SK-N-MC (cell line): Measurements from ENCODE around the gene DLG5.

ENCODE experiments used
- DNase-seq: peaks from one replicate; pipeline ENCODE4 v3.0.0-alpha.2; 2011; ENCODE audit warnings: low read depth, low spot score
- H3K27ac ChIP-seq: fragments of 200-600 bp; sonication (generic); 2 replicates; pipeline ENCODE4 v1.5.1; 2016; ENCODE audit warnings: mixed run types
- H3K36me3 ChIP-seq: fragments of 200-600 bp; sonication (generic); 2 replicates; pipeline ENCODE4 v1.6.1; 2017; ENCODE audit warnings: antibody characterized with exemption, low read length, mixed read lengths; ENCODE audit not compliant: insufficient read depth
- H3K4me3 ChIP-seq: fragments of 200-600 bp; sonication (generic); 2 replicates; pipeline ENCODE4 v1.5.1; 2016
- H3K9ac ChIP-seq: fragments of 200-600 bp; sonication (generic); 2 replicates; pipeline ENCODE4 v1.8.0; 2017; ENCODE audit warnings: mixed run types, mixed read lengths; ENCODE audit not compliant: insufficient read length
- H3K9me3 ChIP-seq: fragments of 200-600 bp; sonication (generic); 2 replicates; pipeline ENCODE4 v1.6.1; 2017; ENCODE audit warnings: low read depth, mild to moderate bottlenecking, antibody characterized with exemption, low read length, moderate library complexity, mixed read lengths
- EZH2 ChIP-seq: fragments of 200-600 bp; sonication (generic); IDR thresholded peaks from one replicate; pipeline ENCODE4 v1.6.1; 2017; ENCODE audit warnings: antibody characterized with exemption
- FOXP2 ChIP-seq: optimal IDR thresholded peaks from 2 replicates; pipeline ENCODE3; 2011; ENCODE audit warnings: mild to moderate bottlenecking, moderate library complexity; ENCODE audit not compliant: insufficient read depth; ENCODE audit errors: extremely low read length, control extremely low read depth
- POLR2AphosphoS5 ChIP-seq: IDR thresholded peaks from 2 replicates; pipeline ENCODE4 v1.6.1; 2012; ENCODE audit warnings: mild to moderate bottlenecking, low read depth, low read length, borderline replicate concordance

The DLG5 gene

DNA sequence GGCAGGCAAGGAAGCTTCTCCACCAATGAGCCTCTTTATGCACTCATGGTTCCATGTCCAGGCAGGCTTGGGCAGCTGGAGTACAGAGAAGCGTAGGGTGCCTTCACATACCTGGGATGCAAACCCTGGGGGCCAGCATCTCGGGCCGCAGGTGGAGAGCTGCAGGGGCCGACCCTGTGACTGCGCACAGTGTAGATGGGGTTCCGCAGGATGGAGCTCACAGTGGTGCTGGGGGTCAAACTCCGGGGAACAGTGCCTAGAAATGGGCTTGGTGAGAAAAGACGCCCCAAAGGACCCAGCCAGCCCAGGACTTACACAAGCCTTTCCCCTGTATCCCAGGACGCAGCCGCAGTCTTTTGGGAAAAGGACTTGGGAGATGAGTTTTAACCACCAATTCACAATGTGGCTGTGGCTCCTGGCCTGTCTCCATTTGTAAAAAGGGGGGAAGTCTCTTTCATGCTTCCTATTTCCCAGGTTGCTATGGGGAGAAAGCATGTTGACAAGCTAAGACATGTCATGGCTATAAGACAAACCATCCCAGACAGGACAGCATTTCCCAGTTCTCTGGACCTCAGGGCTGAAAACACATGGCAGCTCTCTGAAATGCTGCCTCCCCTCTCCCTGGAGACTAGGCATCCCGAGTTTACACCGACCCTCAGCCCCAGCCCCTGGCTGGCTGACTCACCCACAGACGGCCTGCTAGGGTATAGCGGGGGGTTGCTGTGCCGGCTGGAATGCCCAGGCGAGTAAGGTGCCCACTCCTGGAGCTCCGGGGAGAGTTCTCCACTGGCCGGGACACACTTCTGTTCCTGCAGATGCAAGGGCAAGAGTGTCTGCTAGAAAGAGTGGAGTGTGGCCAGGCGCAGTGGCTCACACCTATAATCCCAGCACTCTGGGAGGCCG, 107.1 kb downstream of the DLG5 start:
- H3K4me3 ChIP-seq, result no peak overlapping the region
- no peak overlapping the region for H3K9ac ChIP-seq
- DNase-seq, result no peak
- no peak overlapping the region for H3K27ac ChIP-seq
- H3K36me3 ChIP-seq, result no peaks in the 10 kb centered on the region
- TF ChIP-seq FOXP2 (no peak), EZH2 (no peak), POLR2AphosphoS5 (no peak)
- H3K9me3 ChIP-seq, result no peaks in the 10 kb centered on the region

DNA sequence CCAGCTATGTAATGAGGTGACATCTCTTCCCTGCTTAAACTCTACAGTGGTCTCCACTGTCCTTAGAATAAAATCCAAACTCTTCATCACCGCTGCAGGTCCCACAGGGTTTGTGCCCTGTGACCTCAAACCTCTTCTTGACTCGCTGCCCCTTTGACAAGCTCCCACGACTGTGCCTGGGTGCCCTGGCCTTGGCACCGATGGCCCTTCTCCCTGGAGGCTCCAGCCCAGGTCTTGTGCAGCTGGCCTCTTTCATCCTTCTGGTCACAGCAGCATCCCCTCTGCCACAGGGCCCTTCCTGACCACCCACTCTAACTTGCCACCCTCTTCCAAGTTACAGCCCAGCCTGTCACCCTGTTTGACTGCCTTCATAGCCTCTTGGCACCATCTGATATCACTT, 108.2 kb downstream of the DLG5 start:
- TF ChIP-seq POLR2AphosphoS5 (no peak), EZH2 (no peak), FOXP2 (no peak)
- no peak overlapping the region for H3K4me3 ChIP-seq
- H3K9ac ChIP-seq, result no peak overlapping the region
- H3K36me3 ChIP-seq, result no peaks in the 10 kb centered on the region
- H3K27ac ChIP-seq, result no peak overlapping the region
- no peaks in the 10 kb centered on the region for H3K9me3 ChIP-seq
- no peak for DNase-seq

DNA sequence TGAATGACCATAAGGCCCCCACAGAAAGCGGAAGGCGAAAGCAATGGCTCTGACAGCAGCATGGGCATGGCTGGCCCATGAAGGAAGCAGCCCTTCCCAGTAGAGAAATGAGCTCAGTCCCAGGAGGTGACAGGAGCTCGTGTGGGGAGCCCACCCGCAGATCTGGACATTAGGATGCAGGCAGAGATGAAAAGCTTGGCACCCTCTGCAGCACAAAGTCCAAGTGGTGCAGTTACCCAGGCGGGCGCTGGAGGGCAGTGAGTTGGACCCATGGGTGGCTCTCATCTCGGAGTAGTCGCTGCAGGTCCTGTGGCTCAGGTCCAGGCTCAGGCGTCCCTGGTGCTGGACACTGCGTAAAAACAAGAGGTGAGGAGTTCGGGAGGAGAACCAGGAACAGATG, 109.0 kb downstream of the DLG5 start:
- no peak overlapping the region for H3K4me3 ChIP-seq
- DNase-seq, result no peak
- no peak overlapping the region for H3K27ac ChIP-seq
- no peak overlapping the region for H3K9ac ChIP-seq
- no peaks in the 10 kb centered on the region for H3K9me3 ChIP-seq
- no peak for TF ChIP-seq POLR2AphosphoS5
- TF ChIP-seq FOXP2, result no peak
- no peak for TF ChIP-seq EZH2
- no peaks in the 10 kb centered on the region for H3K36me3 ChIP-seq

DNA sequence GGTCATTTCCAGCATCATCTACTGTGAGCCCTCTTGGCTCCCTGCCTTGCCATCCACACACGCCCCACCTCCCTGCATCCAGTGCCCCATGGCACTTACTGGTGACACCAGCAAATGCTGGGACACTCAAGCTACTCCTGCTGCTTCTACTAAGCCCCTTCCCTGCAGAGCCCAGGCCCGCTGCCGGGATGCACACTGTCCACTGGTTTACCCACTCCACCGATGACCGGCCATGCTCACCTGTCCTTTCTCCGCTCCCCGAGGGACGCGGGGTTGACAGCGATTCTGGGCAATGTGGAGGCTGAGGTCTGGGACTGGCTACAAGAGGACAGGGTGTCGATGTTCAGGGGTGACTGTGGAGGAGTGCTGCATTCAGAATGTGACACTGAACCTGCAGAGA, 110.2 kb downstream of the DLG5 start:
- H3K36me3 ChIP-seq, result no peaks in the 10 kb centered on the region

DNA sequence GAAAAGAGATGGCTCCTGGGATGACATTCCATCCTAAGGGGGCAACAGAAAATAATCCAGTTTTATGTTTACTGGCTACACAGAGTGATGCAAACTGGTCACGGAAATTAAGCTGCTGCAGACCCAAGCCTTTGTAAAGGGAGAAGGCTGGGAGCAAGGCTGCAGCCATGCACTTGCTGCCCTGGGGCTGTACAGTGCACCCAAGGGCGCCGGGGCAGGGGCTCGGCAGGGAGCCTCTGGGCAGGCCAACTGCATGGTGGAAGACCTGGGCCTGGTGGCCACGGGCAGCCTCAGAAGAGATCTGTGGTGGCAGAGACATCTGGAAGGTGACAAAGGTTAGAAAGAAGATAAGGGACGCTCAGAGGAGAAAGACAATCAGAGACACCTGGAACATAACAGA, 113.8 kb downstream of the DLG5 start:
- DNase-seq, result no peak
- H3K27ac ChIP-seq, result no peak overlapping the region
- TF ChIP-seq EZH2, result no peak
- no peak for TF ChIP-seq FOXP2
- no peak for TF ChIP-seq POLR2AphosphoS5
- no peaks in the 10 kb centered on the region for H3K36me3 ChIP-seq
- H3K4me3 ChIP-seq, result no peak overlapping the region
- no peaks in the 10 kb centered on the region for H3K9me3 ChIP-seq
- no peak overlapping the region for H3K9ac ChIP-seq

More for the DNA sequence above, 110.2 kb downstream of the DLG5 start:
- DNase-seq, result no peak
- Histone ChIP-seq H3K4me3 (no peak overlapping the region), H3K9me3 (no peaks in the 10 kb centered on the region), H3K27ac (no peak overlapping the region), H3K9ac (no peak overlapping the region)
- no peak for TF ChIP-seq FOXP2
- no peak for TF ChIP-seq POLR2AphosphoS5
- no peak for TF ChIP-seq EZH2

DNA sequence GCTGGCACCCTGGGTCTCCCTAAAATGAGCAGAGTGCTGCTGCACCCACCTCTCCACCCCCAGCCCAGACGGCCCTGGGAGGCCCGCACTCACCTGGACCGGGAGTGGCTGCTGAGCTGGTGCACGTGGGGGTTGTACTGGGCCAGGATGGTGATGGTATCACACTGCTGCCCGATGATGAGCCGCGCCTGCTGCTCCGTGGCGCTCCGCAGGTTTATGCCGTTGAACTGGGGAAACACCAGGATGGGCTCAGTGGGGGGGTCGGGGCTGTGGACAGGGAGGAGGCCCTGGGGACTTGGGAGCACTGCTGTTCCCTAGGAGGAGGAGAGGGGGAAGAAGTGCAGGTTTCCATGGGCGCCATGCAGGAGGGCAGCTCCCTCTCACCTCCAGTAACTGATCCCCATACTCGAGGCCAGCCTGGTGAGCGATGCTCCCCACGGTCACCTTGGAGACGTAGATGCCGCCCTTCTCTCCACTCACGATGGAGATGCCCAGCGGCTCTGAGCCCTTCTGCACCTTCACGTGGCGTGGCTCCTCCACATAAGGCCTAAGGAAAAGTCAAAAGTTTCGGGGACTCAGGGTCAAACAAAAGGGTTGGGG, 114.6 kb downstream of the DLG5 start:
- H3K27ac ChIP-seq, result no peak overlapping the region
- H3K9me3 ChIP-seq, result no peaks in the 10 kb centered on the region
- no peak overlapping the region for H3K9ac ChIP-seq
- no peak overlapping the region for H3K4me3 ChIP-seq
- TF ChIP-seq EZH2, result no peak
- TF ChIP-seq POLR2AphosphoS5, result no peak
- no peak for DNase-seq
- no peaks in the 10 kb centered on the region for H3K36me3 ChIP-seq

DNA sequence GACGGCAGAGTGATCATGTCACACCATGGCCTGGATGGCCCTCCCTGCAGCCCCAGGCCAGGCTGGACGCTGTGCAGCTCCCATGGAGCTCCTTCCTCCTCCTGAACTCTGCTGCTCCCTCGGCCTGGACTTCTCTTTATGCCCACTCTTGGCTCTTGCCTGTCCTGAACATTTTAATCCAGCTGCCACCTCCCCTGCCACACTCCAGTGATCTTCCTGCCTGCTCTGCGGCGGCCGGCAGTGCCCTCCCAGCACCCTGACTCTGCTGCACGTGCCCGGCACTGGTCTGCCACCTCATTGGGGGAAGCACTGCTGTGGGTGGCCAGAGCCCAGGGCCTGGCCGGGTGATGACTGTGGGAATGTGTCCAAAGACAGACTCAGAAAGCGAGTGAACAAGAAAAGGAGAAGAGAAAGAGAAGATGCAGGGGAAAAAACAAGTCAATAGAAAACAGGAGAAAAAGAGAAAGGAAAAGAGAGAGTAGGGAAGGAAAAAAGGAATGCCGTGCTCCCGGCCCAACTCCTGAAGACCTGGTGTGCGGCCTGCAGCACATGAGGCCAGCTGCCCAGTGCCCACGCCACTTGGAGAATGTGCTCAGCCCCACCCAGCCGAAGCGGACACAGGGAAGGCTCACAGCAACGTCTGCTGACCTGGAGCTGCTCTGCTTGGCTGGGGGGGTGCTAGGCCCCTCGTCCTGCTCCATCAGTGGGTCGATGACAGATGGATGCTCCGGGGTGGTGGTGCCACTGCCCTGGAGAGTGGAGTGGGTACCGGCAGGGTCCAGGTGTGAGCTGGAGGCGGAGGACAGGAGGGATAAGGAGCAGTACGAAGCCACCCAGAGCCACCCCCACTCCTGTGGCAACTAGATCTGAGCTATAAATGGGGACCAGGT, 115.9 kb downstream of the DLG5 start:
- TF ChIP-seq POLR2AphosphoS5 (no peak), FOXP2 (no peak), EZH2 (no peak)
- DNase-seq, result no peak
- Histone ChIP-seq H3K27ac (no peak overlapping the region), H3K9me3 (no peaks in the 10 kb centered on the region), H3K9ac (no peak overlapping the region), H3K36me3 (no peaks in the 10 kb centered on the region), H3K4me3 (no peak overlapping the region)

DNA sequence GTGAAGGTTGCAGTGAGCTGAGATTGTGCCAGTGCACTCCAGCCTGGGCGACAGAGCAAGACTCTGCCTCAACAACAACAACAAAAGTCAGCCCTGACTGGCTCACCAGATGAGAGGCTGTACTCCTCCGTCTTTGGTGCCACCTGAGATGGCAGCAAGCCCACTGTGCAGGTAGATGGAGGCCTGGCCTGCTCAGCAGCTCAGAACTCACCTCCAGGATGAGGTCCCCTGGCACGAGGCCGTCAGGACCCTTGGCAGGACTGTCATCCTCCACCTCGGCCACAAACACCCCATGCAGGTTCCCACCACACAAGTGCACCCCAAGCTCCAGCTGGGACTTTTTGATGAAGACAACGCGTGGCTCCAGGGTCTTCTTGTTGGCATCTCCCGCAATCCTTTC, 117.2 kb downstream of the DLG5 start:
- H3K36me3 ChIP-seq, result no peaks in the 10 kb centered on the region
- TF ChIP-seq EZH2 (no peak), FOXP2 (no peak), POLR2AphosphoS5 (no peak)
- no peak overlapping the region for H3K4me3 ChIP-seq
- H3K27ac ChIP-seq, result no peak overlapping the region
- no peak for DNase-seq
- no peaks in the 10 kb centered on the region for H3K9me3 ChIP-seq
- no peak overlapping the region for H3K9ac ChIP-seq
